ENCODE data around the gene CDK11B. TPM values are rescaled to one million over a fixed set of nuclear protein-coding genes. Genes with fewer than 3 reads are reported as not detected.
"Not testable (repeated sequence)": the region's sequence is repeated elsewhere in the genome, so short reads cannot be mapped to it uniquely, and the experiment has no call there.

CDK11B gene
- total RNA-seq, 4 donors from 2014 or later: 12.8 to 23.7 (median 15.0) TPM

GRCh38 chr1:1678581-1679380 lies 20.0 kb upstream of the CDK11B start:
- Histone ChIP-seq H3K9me3 (no peaks in the 10 kb centered on the region), H3K27me3 (no peaks in the 10 kb centered on the region), H3K27ac (peak overlapping the region in 1 of 3 donors; percentile 40), H3K4me1 (peaks cover 22 to 30% of the 10 kb centered on the region in 2 donors), H3K4me3 (replicated peaks in 1 of 3) (no peak overlapping the region), H3K36me3 (peaks cover 0 to 6% of the 10 kb centered on the region in 2 donors)
- intact Hi-C loops (cut with DNase I): no loop called here
- peak in 1 of 2 donors; percentile 22 for DNase-seq
- WGBS, 2 donors: 77% methylated on average over 21 to 23 of the region's 24 CpGs
- TF ChIP-seq POLR2A (IDR thresholded peaks at IDR 0.05) (no peak), CTCF (IDR thresholded peaks at IDR 0.05) (no peak)

GRCh38 chr1:1677718-1678580 lies 19.1 kb upstream of the CDK11B start:
- intact Hi-C loops (cut with DNase I): no loop called here
- H3K9me3 ChIP-seq: no peaks in the 10 kb centered on the region
- H3K4me3 ChIP-seq (replicated peaks in 1 of 3): no peak overlapping the region
- DNase-seq: no peak
- H3K27me3 ChIP-seq: no peaks in the 10 kb centered on the region
- 78 to 83% methylated on average over 38 to 39 of the region's 39 CpGs for WGBS, 2 donors
- H3K36me3 ChIP-seq: peaks cover 0 to 6% of the 10 kb centered on the region in 2 donors
- H3K27ac ChIP-seq: peak overlapping the region in 1 of 3 donors; percentile 40
- H3K4me1 ChIP-seq: peaks cover 22 to 30% of the 10 kb centered on the region in 2 donors
- TF ChIP-seq CTCF (IDR thresholded peaks at IDR 0.05) (no peak), POLR2A (IDR thresholded peaks at IDR 0.05) (no peak)

GRCh38 chr1:1676087-1676486 lies 17.3 kb upstream of the CDK11B start:
- H3K9me3 ChIP-seq; H3K27me3 ChIP-seq; H3K4me3 ChIP-seq (replicated peaks in 1 of 3); H3K27ac ChIP-seq; intact Hi-C loops (cut with DNase I); DNase-seq: not testable (repeated sequence)
- H3K4me1 ChIP-seq: peaks cover 17 to 26% of the 10 kb centered on the region in 2 donors
- peaks cover 0 to 22% of the 10 kb centered on the region in 2 donors for H3K36me3 ChIP-seq
- no CpG with 5 or more reads among the region's 21 CpGs for WGBS, 2 donors

GRCh38 chr1:1675218-1675617 lies 16.4 kb upstream of the CDK11B start:
- DNase-seq; H3K27me3 ChIP-seq; H3K9me3 ChIP-seq; intact Hi-C loops (cut with DNase I); H3K4me3 ChIP-seq (replicated peaks in 1 of 3); H3K27ac ChIP-seq: not testable (repeated sequence)
- Histone ChIP-seq H3K36me3 (peaks cover 0 to 26% of the 10 kb centered on the region in 2 donors), H3K4me1 (peaks cover 8 to 17% of the 10 kb centered on the region in 2 donors)
- WGBS, 2 donors: no CpG with 5 or more reads among the region's 18 CpGs

- intact Hi-C loops (cut with DNase I); H3K9me3 ChIP-seq; DNase-seq; H3K4me3 ChIP-seq (replicated peaks in 1 of 3); H3K27ac ChIP-seq; H3K27me3 ChIP-seq: not testable (repeated sequence)
- Histone ChIP-seq H3K4me1 (peaks cover 8 to 15% of the 10 kb centered on the region in 2 donors), H3K36me3 (peaks cover under 1 to 29% of the 10 kb centered on the region in 2 donors)
- WGBS, 2 donors: 84 to 85% methylated on average over 14 to 19 of the region's 21 CpGs
Observed at GRCh38 chr1:1674806-1675205, 16.0 kb upstream of the CDK11B start.

GRCh38 chr1:1672181-1672965 lies 13.6 kb upstream of the CDK11B start:
- whole genome bisulfite sequencing, 2 donors: 93 to 94% methylated on average over 23 to 25 of the region's 25 CpGs
- intact Hi-C loops (cut with DNase I): no loop called here
- Histone ChIP-seq H3K4me3 (replicated peaks in 1 of 3) (no peak overlapping the region), H3K4me1 (no peaks in the 10 kb centered on the region), H3K36me3 (peaks cover 10 to 48% of the 10 kb centered on the region in 2 donors), H3K27me3 (no peaks in the 10 kb centered on the region), H3K27ac (no peak overlapping the region), H3K9me3 (no peaks in the 10 kb centered on the region)
- DNase-seq: no peak
- TF ChIP-seq POLR2A (IDR thresholded peaks at IDR 0.05): no peak
- TF ChIP-seq CTCF (IDR thresholded peaks at IDR 0.05): no peak

Data from thyroid gland (tissue), 4 donors.